GM23248 (cell line): Measurements from ENCODE around the gene COPS9. TPM values are rescaled to one million over a fixed set of nuclear protein-coding genes. Genes with fewer than 3 reads are reported as not detected.

ENCODE experiments used
- DNase-seq: peaks from one replicate; pipeline ENCODE4 v3.0.0-alpha.2; 2015
- H2AFZ ChIP-seq: fragments of 200-600 bp; sonication (generic); 2 replicates; pipeline ENCODE4 v1.6.1; 2016; ENCODE audit warnings: antibody characterized with exemption
- H3F3A ChIP-seq: fragments of 200-600 bp; sonication (generic); 2 replicates; pipeline ENCODE4 v1.6.1; 2016; ENCODE audit warnings: mild to moderate bottlenecking, antibody characterized with exemption, mixed run types; ENCODE audit not compliant: insufficient read depth
- H3K27ac ChIP-seq: fragments of 200-600 bp; sonication (generic); 2 replicates; pipeline ENCODE4 v1.5.1; 2016; ENCODE audit warnings: mild to moderate bottlenecking
- H3K27me3 ChIP-seq: fragments of 200-600 bp; sonication (generic); replicated peaks from 2 replicates; pipeline ENCODE4 v1.6.1; 2016; ENCODE audit warnings: mild to moderate bottlenecking; ENCODE audit not compliant: insufficient read depth
- H3K36me3 ChIP-seq: fragments of 200-600 bp; sonication (generic); 2 replicates; pipeline ENCODE4 v1.6.1; 2016; ENCODE audit warnings: low read depth, mild to moderate bottlenecking
- H3K4me1 ChIP-seq: fragments of 200-600 bp; sonication (generic); 2 replicates; pipeline ENCODE4 v1.6.1; 2016; ENCODE audit warnings: mild to moderate bottlenecking; ENCODE audit not compliant: insufficient read depth
- H3K4me2 ChIP-seq: fragments of 200-600 bp; sonication (generic); one replicate; pipeline ENCODE4 v1.6.1; 2016; ENCODE audit warnings: mild to moderate bottlenecking; ENCODE audit not compliant: unreplicated experiment
- H3K4me3 ChIP-seq: fragments of 200-600 bp; sonication (generic); 2 replicates; pipeline ENCODE4 v1.5.1; 2016; ENCODE audit warnings: mild to moderate bottlenecking
- H3K79me2 ChIP-seq: fragments of 200-600 bp; sonication (generic); 2 replicates; pipeline ENCODE4 v1.6.1; 2016; ENCODE audit warnings: mild to moderate bottlenecking; ENCODE audit not compliant: insufficient read depth
- H3K9ac ChIP-seq: fragments of 200-600 bp; sonication (generic); 2 replicates; pipeline ENCODE4 v1.6.1; 2016; ENCODE audit warnings: mild to moderate bottlenecking
- H3K9me2 ChIP-seq: fragments of 200-600 bp; sonication (generic); 2 replicates; pipeline ENCODE4 v1.6.1; 2016; ENCODE audit warnings: mixed run types, mild to moderate bottlenecking, moderate library complexity; ENCODE audit not compliant: insufficient read depth
- H3K9me3 ChIP-seq: fragments of 200-600 bp; sonication (generic); one replicate; pipeline ENCODE4 v1.6.1; 2017; ENCODE audit warnings: low read depth
- H4K20me1 ChIP-seq: fragments of 200-600 bp; sonication (generic); 2 replicates; pipeline ENCODE4 v1.6.0; 2016; ENCODE audit not compliant: insufficient read depth
- EZH2 ChIP-seq: fragments of 200-600 bp; sonication (generic); IDR thresholded peaks from 2 replicates; pipeline ENCODE4 v1.6.1; 2018; ENCODE audit warnings: antibody characterized with exemption, mild to moderate bottlenecking; ENCODE audit not compliant: insufficient read depth, poor library complexity, severe bottlenecking
- EZH2phosphoT487 ChIP-seq: fragments of 200-600 bp; sonication (generic); IDR thresholded peaks from 2 replicates; pipeline ENCODE4 v1.6.1; 2018; ENCODE audit warnings: antibody characterized with exemption, moderate library complexity, mild to moderate bottlenecking, low read depth; ENCODE audit not compliant: insufficient read depth
- WGBS, 2 experiments: methylation state at CpG; one replicate each; pipeline ENCODE4 v1.1.6; 2015 to 2017; ENCODE audit warnings: low lambda C conversion rate in 2 of 2, low coverage in 1 of 2; ENCODE audit errors: missing lambda C conversion rate in 2 of 2; 5-methylcytosine and 5-hydroxymethylcytosine counted together
- in situ Hi-C: fragments of 300-500 bp; cut with MboI; formaldehyde crosslinking; loops from 2 replicates; pipeline ENCODE4 v1.15.0; 2020
- polyA plus RNA-seq: library from polyadenylated mRNA; unstranded; fragments of >200 nt; fragmentation: Nextera tagmentation; extraction: Ambion mirVana; gene quantifications from 2 replicates; pipeline ENCODE4 v1.2.1, GENCODE V29; 2016
- total RNA-seq: library from RNA; depleted of rRNA; stranded (reverse); fragments of >200 nt; shearing (Covaris generic); gene quantifications from 2 replicates; pipeline ENCODE4 v1.2.3, GENCODE V29; 2014

The COPS9 gene
- total and polyA plus RNA-seq, 2 experiments from 2014 or later = 114 to 350 TPM

DNA sequence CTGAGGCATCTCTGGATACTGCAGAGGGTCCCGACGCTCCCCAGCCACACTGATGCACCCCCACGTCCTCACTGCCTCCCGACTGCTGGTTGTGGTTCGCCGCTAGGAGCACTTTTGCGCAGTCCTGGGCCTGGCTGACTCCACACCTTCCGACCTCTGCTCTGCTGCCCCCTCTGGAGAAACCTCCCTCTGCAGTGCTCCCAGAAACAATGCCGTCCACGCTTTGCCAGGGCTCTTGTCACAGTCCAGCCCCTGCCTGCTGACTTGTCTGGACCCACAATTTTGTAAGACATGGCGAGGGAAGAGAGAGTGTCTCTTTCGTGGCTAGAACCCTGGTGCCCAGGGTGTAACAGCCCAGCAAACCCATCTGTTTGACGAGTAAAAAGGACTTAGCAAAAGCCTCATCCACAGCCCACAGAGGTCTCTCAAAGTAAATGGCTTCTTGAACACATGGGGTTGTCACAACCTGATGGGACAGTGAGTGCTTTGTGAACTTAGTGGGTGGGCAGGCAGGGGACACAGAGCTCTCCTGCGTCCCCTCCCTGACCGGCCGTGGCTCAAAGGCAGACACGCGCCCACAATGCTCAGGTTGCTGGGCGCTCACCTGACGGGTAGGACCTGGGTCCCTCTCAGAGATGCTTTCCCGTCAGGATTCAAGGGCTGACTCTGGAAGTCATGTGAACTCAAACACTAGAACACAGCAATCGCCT lies 4.0 kb downstream of the COPS9 start:
- WGBS, 2 experiments = 85 to 86% methylated on average over 22 of the region's 22 CpGs
- TF ChIP-seq EZH2phosphoT487 (no peak), EZH2 (no peak)
- Histone ChIP-seq H3K9me2 (no peaks in the 10 kb centered on the region), H3K27ac (no peak overlapping the region), H3K9ac (no peak overlapping the region), H3K4me3 (no peak overlapping the region), H4K20me1 (no peaks in the 10 kb centered on the region), H3K27me3 (no peaks in the 10 kb centered on the region), H3K4me1 (peaks cover 8% of the 10 kb centered on the region; the same call in 1 of the 2 replicates), H3K36me3 (no peaks in the 10 kb centered on the region; the same call in 1 of the 2 replicates), H3K4me2 (no peak overlapping the region), H3F3A (no peaks in the 10 kb centered on the region), H2AFZ (no peak overlapping the region), H3K79me2 (peaks cover 33% of the 10 kb centered on the region), H3K9me3 (no peaks in the 10 kb centered on the region)
- DNase-seq = no peak
- in situ Hi-C loops = no loop called here

GRCh38 chr2:240131296-240131695 lies 4.8 kb downstream of the COPS9 start:
- Histone ChIP-seq H4K20me1 (no peaks in the 10 kb centered on the region), H3K9me2 (no peaks in the 10 kb centered on the region), H3K4me2 (no peak overlapping the region), H2AFZ (no peak overlapping the region), H3K4me1 (peaks cover 8% of the 10 kb centered on the region; the same call in 1 of the 2 replicates), H3K36me3 (no peaks in the 10 kb centered on the region; the same call in 1 of the 2 replicates), H3K27me3 (no peaks in the 10 kb centered on the region), H3K4me3 (no peak overlapping the region), H3K79me2 (peaks cover 33% of the 10 kb centered on the region), H3F3A (no peaks in the 10 kb centered on the region), H3K9ac (no peak overlapping the region), H3K27ac (no peak overlapping the region), H3K9me3 (no peaks in the 10 kb centered on the region)
- DNase-seq = no peak
- in situ Hi-C loops = no loop called here
- TF ChIP-seq EZH2 (no peak), EZH2phosphoT487 (no peak)
- WGBS, 2 experiments = 87 to 90% methylated on average over 16 of the region's 16 CpGs

DNA sequence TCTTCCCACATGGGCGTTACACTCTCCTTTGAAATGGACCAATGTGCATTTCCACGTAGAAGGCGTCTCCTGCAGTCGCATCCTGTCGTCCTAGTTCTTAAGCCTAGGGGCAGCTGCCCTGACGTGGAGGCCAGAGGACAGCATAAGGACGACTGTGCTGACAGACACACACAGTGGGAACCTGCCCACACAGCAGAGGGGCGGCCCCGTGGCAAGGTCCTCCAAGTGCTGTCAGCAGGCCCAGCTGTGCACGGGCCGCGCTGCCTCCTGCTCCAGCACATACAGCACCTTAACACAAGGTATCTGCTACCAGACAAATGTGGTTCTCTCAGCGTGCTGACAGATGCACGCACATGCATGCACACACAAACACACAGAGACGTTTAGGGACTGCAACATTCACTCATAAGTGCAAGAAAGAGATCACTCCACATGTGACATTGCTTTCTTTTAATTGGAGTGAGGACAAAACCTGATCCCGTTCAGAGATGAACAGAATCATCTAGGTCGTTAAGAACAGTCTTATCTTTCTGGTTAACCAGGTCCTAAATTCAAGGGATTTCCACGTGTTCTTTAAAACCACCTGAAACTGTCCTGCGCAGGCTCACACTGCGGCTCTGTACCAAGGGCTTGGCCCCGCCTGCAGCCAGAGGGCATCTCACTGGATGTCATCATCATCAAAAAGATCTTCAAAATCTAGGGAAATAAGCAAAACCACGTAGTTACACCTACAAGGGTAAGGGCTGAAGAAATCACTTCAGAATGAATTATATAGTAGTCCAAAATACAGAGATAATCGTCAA lies 5.5 kb downstream of the COPS9 start:
- TF ChIP-seq EZH2phosphoT487 = no peak
- TF ChIP-seq EZH2 = no peak
- Histone ChIP-seq H3F3A (no peaks in the 10 kb centered on the region), H3K79me2 (peaks cover 29% of the 10 kb centered on the region), H3K4me1 (peaks cover 8% of the 10 kb centered on the region; the same call in 1 of the 2 replicates), H3K9me3 (no peaks in the 10 kb centered on the region), H3K27me3 (no peaks in the 10 kb centered on the region), H4K20me1 (no peaks in the 10 kb centered on the region), H3K27ac (no peak overlapping the region), H3K9ac (no peak overlapping the region), H3K4me2 (no peak overlapping the region), H3K4me3 (no peak overlapping the region), H3K9me2 (no peaks in the 10 kb centered on the region), H2AFZ (no peak overlapping the region), H3K36me3 (no peaks in the 10 kb centered on the region; the same call in 1 of the 2 replicates)
- DNase-seq = no peak
- in situ Hi-C loops = no loop called here
- 93 to 94% methylated on average over 23 of the region's 23 CpGs for WGBS, 2 experiments

- H3K4me3 ChIP-seq = no peak overlapping the region
- no peaks in the 10 kb centered on the region for H3K9me2 ChIP-seq
- H2AFZ ChIP-seq = no peak overlapping the region
- 0 out of 2 replicates have a peak, but pooled peaks cover 3% of the 10 kb centered on the region for H3K4me1 ChIP-seq
- no peak overlapping the region for H3K9ac ChIP-seq
- DNase-seq = no peak
- H3K27ac ChIP-seq = no peak overlapping the region
- H3K4me2 ChIP-seq = no peak overlapping the region
- no peaks in the 10 kb centered on the region for H4K20me1 ChIP-seq
- H3K9me3 ChIP-seq = no peaks in the 10 kb centered on the region
- 97% methylated on average over 22 of the region's 22 CpGs for WGBS, 2 experiments
- peaks cover 21% of the 10 kb centered on the region for H3K79me2 ChIP-seq
- no peaks in the 10 kb centered on the region for H3F3A ChIP-seq
- no peaks in the 10 kb centered on the region for H3K27me3 ChIP-seq
- TF ChIP-seq EZH2phosphoT487 (no peak), EZH2 (no peak)
- no peaks in the 10 kb centered on the region; the same call in 1 of the 2 replicates for H3K36me3 ChIP-seq
- in situ Hi-C loops = no loop called here
Observed at GRCh38 chr2:240129731-240130392, 6.2 kb downstream of the COPS9 start.
